ENCODE results near the gene TM4SF18.
"Not testable (repeated sequence)": the region's sequence is repeated elsewhere in the genome, so short reads cannot be mapped to it uniquely, and the experiment has no call there.

Gene TM4SF18

GRCh38 chr3:149333176-149333859 lies at the start of gene TM4SF18:
TSS of gene TM4SF18 (minus strand) at chr3:149333636. CDS start at chr3:149333382, 254 bp downstream.
- DNase-seq (ENCODE audit: low read depth) = no peak

DNA sequence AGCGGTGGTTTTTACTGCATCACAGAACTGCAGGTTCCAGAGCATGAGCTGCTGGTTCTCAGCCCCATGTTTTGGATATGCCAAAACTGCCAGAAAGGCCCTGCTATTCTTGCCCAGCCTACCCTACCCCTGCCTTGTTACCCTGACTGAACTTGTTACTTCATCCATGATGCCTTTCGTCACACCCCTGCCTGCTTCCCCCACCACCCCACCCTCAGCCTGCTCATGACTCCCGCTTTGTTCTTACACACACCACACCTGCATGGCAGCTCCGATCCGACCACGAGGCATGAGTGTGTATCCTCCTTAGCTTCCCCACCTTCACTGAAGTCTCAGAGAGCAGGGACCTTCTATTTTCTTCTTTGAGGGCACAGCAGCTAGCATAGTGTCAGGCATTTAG lies 49.1 kb upstream of the TM4SF18 start:
- no peak for DNase-seq (ENCODE audit: low read depth)

- DNase-seq (ENCODE audit: low read depth) = no peak
These were observed 48.6 kb upstream of the TM4SF18 start for GRCh38 chr3:149382101-149382467.

DNA sequence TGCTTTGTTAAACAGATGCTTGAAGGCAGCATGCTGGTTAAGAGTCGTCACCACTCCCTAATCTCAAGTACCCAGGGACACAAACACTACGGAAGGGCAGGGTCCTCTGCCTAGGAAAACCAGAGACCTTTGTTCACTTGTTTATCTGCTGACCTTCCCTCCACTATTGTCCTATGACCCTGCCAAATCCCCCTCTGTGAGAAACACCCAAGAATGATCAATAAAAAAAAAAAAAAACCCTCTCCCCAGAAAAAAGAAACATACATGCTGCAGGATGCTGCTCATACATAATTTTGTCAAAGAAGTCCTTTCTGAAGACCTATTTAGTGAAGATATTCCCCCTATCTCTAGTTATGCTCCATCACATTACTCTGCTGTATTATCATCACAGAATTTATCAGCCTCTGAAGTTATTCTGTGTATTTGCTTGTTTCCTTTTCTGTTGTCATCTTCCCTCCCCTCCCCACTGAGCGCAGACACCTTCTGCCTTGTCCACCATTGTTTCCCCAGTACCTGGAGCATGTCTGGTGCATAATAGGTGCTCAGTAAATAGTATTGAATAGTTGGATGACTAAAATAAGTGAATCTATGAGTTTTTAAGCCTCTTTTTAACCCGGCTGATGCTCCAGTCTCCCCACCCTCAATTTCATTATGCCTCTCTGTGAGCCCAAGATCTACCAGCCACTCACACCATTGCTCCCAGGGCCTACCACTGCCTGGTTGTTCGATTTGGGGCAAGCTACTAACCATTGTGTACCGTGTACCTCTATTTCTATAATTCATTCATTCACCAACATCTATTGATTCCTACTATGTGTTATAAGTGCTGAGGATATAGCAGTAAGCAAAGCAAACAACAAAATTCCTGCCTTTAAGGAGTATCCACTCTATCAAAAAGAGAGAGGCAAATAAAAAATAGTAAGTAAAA lies 48.0 kb upstream of the TM4SF18 start:
- DNase-seq (ENCODE audit: low read depth) = no peak

DNA sequence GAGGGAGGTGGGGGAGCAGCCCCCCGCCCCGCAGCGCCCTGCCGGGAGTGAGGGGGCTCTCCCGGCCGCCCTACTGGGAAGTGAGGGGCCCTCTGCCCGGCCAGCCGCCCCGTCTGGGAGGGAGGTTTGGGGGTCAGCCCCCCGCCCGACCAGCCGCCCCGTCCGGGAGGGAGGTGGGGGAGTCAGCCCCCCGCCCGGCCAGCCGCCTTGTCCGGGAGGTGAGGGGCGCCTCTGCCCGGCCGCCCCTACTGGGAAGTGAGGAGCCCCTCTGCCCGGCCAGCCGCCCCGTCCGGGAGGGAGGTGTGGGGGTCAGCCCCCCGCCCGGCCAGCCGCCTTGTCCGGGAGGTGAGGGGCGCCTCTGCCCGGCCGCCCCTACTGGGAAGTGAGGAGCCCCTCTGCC lies 46.8 kb upstream of the TM4SF18 start:
- not testable (repeated sequence) for DNase-seq (ENCODE audit: low read depth)

DNA sequence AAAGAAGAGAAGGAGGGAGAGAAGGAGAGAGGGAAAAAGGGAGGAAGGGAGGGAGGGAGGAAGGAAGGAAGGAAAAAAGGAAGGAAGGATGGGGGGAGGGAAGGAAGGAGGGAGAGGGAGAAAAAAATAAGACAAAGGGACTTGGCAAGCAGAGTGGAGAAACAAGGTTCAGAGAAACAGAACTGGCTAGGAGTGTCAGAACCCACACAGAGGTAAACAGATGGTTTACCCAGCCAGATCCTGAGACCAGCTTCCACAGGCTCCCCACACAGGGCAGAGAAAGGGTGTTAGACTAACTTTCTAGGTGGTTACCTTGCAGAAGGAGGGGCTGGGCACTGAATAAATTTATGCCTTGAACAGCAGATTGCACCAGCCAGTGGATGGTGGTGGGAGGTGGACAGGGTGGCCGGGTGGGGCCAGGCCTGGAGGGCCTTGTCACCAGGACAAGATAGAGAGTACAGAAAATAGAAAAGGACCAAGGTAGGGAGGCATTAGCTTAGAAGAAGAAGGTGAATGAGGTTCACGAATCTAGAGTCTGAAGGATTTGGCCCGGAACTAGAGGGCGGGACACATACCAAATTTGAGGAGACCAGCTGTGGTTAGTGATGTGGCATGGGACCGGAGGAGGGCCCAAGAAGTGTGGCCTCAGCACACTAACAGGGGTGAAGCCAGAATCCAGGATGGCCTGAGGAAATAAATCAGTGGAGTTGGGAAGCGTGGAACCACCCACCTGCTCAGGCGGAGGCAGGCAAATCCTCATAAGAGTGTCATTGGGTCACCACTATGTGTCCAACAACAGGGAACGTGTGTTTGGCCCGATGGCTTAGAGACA lies 45.3 kb upstream of the TM4SF18 start:
- no peak for DNase-seq (ENCODE audit: low read depth)

DNA sequence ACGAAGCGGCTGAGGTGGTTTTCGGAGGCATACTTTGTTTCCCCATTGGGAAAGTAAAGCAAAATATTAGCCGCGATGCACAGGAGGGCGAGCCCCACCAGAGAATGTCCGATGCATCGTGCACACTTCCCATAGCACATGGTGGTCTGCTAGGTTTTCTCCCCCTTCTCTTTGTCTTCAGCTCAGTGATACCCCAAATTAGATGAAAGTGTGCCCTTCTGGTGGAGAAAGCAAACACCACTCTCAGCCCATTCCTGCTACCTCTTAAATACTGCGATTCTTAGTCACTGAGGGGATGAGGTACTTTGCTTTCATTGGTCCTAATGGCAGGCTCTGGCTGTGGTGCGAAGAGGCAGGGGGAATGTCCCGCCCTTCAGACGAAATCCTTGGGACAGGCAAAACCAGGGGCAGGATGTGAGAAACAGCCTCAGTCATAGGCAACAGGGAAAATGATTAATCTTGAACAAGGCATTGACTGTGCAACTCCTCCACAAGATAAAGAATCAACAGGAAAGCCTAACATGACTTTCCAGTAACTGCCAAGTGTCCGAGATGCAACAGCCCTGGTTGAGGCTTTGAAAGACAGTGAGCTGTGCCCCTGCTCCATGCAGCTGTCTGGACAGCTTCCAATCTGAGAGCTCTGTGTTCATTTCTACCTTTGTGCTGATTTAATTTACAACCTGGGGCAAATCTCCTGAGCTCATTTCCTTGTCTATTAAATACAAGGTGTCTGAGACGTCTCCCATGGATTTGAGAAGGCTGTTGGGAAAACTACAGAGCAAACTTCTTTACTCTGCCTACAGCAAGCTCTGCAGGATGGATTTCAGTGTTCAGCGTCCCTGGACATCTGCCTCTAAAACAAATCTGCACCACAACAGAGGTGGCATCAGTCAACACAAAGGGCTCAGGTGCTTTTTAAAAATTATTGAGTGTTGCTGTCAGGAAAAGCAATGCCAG lies 44.2 kb upstream of the TM4SF18 start, which contains the start of gene TM4SF1:
TM4SF1 (minus strand) TSS at position 242 of the 957 bp plus-strand sequence; CDS start at position 140, 102 bp downstream.
- no peak for DNase-seq (ENCODE audit: low read depth)

DNA sequence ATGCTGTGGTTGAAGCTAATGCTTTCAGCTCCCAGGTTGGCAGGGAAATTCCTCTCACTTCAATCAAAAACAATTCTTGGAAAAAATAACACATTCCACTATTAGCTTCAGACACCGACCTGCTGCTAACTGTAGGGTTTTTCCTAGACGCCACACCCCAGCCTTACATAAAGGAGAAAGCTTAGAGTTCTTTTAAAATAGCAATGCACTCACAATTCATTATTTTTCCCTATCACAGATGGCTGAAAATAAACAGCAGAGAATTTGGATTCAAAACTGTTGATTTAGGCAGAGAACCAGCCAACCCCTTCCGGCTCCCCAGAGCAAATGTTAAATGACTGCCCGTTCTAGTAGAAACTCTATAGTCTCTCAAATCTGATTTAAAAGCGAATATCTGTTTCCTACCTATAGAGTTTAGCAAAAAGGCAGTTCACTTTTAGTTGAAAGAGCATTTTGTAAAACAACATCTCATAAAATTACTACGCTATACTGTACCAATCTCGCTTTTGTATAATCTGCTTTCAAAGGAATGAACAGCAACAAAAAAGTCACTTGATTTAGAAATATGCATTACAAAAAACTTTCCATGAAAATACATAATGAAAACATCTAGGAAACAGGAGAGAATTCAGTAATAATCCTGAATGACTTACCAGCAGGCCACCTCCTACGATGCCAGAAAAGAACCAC lies 43.4 kb upstream of the TM4SF18 start:
- no peak for DNase-seq (ENCODE audit: low read depth)

- DNase-seq (ENCODE audit: low read depth) = no peak
These were observed 42.2 kb upstream of the TM4SF18 start for GRCh38 chr3:149375501-149376196.

GRCh38 chr3:149374793-149375500 lies 41.5 kb upstream of the TM4SF18 start:
- no peak for DNase-seq (ENCODE audit: low read depth)

DNA sequence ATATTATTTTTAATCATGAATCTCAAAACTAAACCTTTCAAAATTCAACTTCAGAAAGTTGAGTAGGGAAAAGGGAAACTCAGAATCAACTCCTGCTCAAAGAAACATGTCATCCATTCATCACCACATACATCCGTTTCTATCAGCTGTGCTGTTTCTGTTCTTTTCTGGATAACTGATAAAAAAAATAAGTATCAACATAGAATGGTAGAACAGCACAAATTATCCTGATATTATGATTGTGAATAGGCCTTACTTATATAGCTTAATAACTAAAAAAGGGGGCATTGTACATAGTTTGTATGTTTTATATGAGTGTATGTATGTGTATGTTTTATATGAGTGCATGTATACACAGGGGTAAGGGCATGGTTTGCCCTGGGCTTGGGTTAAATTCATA lies 41.0 kb upstream of the TM4SF18 start:
- no peak for DNase-seq (ENCODE audit: low read depth)

DNA sequence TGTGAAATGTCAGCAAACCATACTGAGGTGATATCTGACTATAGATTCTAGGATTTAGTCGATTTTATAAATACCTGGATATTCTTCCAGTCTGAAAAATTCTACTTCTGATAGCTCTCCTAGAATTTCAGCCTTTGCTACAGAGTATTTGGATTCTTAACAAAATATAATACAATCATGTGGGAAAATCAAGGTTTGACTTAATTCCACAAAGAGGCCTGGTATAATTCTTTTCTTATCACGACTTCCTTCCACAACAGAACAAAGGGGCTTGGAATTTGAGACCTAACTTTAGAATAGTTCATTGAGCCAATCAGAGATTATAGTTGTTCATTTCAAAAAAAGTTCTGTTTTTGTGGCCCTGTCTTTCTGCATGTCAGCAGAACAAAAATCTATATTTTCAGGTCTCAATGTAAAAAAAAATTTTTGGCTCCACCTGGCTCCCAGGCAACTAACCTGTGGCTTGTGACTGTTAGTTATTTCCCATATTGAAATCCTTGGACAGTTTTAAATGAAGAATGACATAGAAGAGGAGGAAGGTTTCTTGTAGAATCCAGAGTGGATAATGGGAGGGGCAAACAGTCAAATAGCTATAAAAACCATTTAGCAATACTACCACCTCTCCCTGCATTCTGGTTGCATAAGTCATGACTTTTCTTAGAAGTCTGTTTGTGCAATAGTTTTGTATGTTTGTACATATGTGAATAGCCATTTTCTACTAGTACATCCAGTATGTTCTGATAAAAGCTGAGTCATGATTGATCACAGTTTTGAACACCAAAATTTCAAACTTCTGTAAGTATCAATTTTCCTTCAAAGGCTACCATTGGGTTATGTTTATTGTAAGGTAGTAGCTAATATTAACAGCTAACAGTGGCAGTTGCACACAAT lies 40.0 kb upstream of the TM4SF18 start:
- DNase-seq (ENCODE audit: low read depth) = no peak

DNA sequence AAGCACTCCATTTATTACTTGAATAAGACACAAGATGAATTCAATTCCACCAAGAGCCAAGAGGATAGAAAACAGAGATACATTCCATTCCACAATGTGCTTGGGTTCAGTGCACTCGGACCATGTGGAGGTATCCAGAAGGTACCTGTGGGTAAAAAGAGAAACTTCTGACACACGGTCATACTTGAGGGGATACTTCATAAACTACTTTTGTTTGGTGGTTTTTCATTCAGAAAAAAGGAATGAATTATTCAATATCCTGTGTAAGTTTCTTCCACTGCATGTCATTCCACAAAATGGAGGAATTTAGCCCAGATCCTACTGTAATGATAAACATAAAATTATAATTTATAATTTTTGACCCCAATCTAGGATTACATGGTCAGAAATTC lies 38.3 kb upstream of the TM4SF18 start:
- no peak for DNase-seq (ENCODE audit: low read depth)

DNA sequence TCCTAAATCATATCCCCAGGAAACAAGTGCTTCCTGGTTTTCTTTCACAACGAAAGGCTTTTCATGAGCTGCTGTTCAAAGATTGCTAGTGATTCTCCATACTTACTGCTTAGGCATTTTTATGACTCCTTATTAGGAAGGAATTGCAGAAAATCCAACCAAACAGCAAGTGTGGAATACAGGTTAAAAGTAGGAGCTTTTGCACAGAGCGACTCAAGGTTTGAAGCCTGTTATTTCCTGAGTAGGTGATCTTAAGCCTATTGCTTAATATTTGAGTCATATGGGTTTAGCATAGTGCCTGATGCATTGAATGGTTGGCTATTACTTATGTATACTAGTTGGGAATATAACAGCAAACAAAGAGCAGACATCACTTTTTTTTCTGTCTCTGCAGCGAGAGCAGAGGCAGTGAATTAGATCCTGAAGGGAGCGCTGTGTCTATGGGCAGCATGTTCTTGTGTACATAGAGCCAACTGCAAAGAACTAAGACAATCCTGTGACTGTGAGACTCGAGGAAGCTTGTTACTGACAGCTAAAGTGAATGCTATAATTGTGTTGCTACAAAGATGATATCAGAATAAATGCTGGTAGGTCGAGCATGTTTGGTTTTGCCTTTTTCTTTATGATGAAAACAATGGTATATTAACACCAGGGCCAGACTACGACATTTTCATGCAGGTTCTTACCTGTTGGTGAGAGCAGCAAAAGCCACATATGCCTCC lies 37.7 kb upstream of the TM4SF18 start:
- DNase-seq (ENCODE audit: low read depth) = no peak

DNA sequence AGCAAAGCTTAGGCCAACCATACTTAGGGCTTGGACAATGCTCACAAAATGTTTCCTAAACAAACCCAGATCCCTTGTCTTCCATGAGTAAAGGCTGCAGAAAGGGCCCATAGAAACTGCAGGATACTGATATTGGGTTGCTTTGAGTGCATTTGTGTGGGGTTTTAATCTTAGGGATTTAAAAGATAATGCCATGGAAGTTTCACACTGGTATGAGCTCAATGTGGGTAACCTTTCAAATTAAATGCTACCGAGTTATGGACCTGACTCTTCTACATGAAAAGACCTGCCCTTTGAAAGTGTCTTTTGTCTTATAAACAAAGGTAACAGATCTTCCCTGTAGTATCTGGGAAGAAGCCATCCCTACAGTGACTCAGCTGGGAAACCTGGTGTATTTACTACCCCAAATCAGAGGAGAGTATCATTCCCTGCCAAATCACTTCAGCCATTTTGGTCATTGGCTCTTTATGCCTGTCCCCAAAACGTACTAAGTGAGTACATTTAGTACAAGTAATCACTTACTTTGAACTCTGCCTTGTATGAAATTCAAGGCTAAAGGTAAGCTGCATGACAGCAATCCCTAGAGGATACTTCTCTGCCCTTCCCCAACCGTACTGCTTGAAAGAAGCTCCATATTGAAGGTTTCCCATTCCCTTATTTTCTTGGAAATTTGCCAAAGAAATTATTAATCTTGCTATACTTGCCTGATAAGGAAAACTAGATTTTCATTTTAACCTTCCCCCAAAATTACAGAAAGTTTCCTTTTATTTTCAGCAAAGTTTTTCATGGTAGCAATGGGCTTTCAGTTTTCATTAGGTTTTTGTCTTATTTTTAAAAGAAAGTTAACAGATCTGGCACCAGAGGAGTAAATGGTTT lies 36.8 kb upstream of the TM4SF18 start:
- DNase-seq (ENCODE audit: low read depth) = no peak

- no peak for DNase-seq (ENCODE audit: low read depth)
These were observed 35.5 kb upstream of the TM4SF18 start for GRCh38 chr3:149368674-149369497.
